Thymus (tissue), 11 donors: ENCODE results near the gene WWTR1. TPM values are rescaled to one million over a fixed set of nuclear protein-coding genes. Genes with fewer than 3 reads are reported as not detected.

ENCODE experiments used
- DNase-seq, 9 donors: peaks; one replicate each; pipeline ENCODE4 v3.0.0-alpha.2; 2013; ENCODE audit warnings: low spot score in 9 of 9, low read depth in 6 of 9, missing footprints in 1 of 9
- H3K27ac ChIP-seq, 2 donors: one replicate each; pipeline ENCODE4 v1.5.1; 2013; ENCODE audit warnings: control low read depth in 1 of 2, low read depth in 1 of 2, low read length in 1 of 2, mild to moderate bottlenecking in 1 of 2, moderate library complexity in 1 of 2
- H3K27me3 ChIP-seq, 2 donors: one replicate each; pipeline ENCODE4 v1.5.1; 2013; ENCODE audit warnings: low read length in 1 of 2; ENCODE audit not compliant: control insufficient read depth in 2 of 2, insufficient read depth in 1 of 2
- H3K36me3 ChIP-seq, 2 donors: one replicate each; pipeline ENCODE4 v1.5.1; 2013; ENCODE audit warnings: low read length in 1 of 2, mild to moderate bottlenecking in 1 of 2, moderate library complexity in 1 of 2; ENCODE audit not compliant: control insufficient read depth in 2 of 2, insufficient read depth in 2 of 2
- H3K4me1 ChIP-seq, 2 donors: one replicate each; pipeline ENCODE4 v1.5.1; 2013; ENCODE audit warnings: low read length in 2 of 2; ENCODE audit not compliant: control insufficient read depth in 2 of 2, insufficient read depth in 2 of 2
- H3K4me3 ChIP-seq, 2 donors: one replicate each; pipeline ENCODE4 v1.5.1; 2013; ENCODE audit warnings: low read length in 2 of 2, control low read depth in 1 of 2, mild to moderate bottlenecking in 1 of 2
- H3K9me3 ChIP-seq, 2 donors: one replicate each; pipeline ENCODE4 v1.5.1; 2013; ENCODE audit warnings: low read length in 1 of 2, mild to moderate bottlenecking in 1 of 2; ENCODE audit not compliant: control insufficient read depth in 2 of 2, insufficient read depth in 1 of 2
- WGBS: extraction: QIAGEN DNeasy Blood & Tissue Kit; methylation state at CpG from one replicate; pipeline ENCODE4 v1.1.7; 2013; 5-methylcytosine and 5-hydroxymethylcytosine counted together
- polyA plus RNA-seq: library from polyadenylated mRNA; stranded (reverse); fragments of 200-250 nt; gene quantifications from one replicate; pipeline ENCODE4 v1.2.3, GENCODE V29; 2013
- total RNA-seq: library from RNA; stranded (reverse); fragments of 120-200 nt; gene quantifications from one replicate; pipeline ENCODE4 v1.2.4, GENCODE V29; 2013
- donor health status: healthy.

The WWTR1 gene
- total and polyA plus RNA-seq, 2 donors = 1.6 to 12.9 TPM

DNA sequence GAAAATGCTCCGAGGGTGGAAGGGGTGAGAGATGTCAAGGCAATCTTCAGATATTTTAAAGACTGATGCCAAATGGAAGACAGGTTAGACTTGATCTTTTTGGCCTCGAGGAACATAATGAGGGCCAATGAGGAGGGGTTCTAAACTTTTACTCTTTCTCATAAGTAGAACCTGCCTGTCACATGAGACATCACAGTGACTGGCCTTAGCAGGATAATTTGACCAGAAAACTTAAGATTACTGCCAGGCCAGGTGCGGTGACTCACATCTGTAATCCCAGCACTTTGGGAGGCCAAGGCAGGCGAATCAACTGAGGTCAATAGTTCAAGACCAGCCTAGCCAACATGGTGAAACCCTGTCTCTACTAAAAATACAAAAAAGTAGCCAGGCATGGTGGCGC, 171.1 kb downstream of the WWTR1 start:
- H3K4me1 ChIP-seq = no peaks in the 10 kb centered on the region
- 95% methylated on average over 5 of the region's 5 CpGs for WGBS
- no peak overlapping the region for H3K4me3 ChIP-seq
- no peaks in the 10 kb centered on the region for H3K36me3 ChIP-seq
- H3K27ac ChIP-seq = no peak overlapping the region
- H3K9me3 ChIP-seq = no peaks in the 10 kb centered on the region
- H3K27me3 ChIP-seq = no peaks in the 10 kb centered on the region
- DNase-seq = no peak

DNA sequence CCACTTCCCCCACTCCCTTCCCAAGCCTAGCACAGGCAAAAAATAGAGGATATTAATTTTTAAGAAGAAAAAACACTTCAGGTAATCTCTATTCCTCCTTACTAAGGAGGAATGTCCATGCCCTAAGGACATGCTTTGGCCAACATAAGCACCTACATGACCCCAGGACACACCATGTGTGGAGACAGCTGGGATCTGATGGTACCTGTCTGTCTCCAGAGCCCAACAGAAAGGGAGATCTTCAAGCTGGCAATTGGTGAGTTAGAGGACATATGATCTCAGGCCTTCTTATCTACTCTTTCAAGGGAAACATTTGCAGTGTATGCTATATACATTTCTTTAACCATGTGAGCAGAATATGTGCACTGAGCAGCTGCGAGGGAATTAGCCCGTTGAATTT, 176.3 kb downstream of the WWTR1 start:
- Histone ChIP-seq H3K4me1 (no peaks in the 10 kb centered on the region), H3K9me3 (no peaks in the 10 kb centered on the region), H3K4me3 (no peak overlapping the region), H3K27me3 (no peaks in the 10 kb centered on the region), H3K36me3 (no peaks in the 10 kb centered on the region), H3K27ac (no peak overlapping the region)
- 98% methylated on average over 2 of the region's 2 CpGs for WGBS
- DNase-seq = no peak

DNA sequence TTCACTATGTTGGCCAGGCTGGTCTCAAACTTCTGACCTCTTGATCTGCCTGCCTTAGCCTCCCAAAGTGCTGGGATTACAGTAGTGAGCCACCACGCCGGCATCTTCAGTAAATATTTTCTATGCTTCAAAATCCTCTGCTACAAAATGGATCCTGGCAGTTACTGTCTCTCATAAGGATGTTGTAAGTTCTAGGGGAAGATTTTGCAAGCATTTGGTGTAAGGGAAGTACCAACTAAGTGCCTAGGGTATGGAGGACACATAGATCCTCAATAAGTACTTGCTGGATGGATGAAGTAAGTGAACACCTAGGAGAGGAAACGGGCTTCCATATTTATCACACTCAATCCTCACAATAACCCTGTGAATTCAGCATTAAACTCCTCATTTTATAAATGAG, 176.8 kb downstream of the WWTR1 start:
- Histone ChIP-seq H3K36me3 (no peaks in the 10 kb centered on the region), H3K4me3 (no peak overlapping the region), H3K27ac (no peak overlapping the region), H3K4me1 (no peaks in the 10 kb centered on the region), H3K9me3 (no peaks in the 10 kb centered on the region), H3K27me3 (no peaks in the 10 kb centered on the region)
- DNase-seq = no peak
- WGBS = 91% methylated on average over 3 of the region's 3 CpGs

DNA sequence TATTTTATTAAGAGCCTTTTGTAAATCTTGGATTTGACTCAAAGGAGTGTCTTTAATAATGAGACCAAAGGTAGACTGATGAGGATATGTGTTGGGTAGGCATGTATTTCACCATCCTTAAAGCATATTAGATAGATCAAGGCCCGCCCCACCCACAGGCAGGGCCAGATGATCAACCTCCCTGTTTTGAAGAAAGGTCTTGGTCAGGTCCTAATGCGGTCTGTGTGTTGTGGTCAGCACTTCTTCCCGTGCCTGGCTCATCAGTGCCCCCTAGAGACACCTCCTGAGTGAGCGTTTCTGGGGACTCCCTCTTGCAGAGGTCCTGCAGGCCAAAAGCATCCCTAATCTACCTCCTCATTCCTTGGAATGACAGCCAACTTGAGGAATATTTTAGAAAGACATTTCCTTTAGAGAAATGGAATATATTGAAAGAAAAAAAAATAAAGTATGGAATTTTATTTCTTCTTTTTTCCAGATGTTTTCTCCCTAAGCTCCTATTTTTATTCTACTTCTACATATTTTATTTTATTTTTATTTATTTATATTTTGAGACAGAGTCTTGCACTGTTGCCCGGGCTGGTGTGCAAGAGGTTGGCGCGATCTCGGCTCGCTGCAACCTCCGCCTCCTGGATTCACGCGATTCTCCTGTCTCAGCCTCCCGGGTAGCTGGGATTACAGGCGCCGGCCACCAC, 177.4 kb downstream of the WWTR1 start:
- WGBS = 78% methylated on average over 15 of the region's 15 CpGs
- peak in 3 of 9 donors; percentile 9 to 33 (median 30) for DNase-seq
- no peak overlapping the region for H3K27ac ChIP-seq
- no peaks in the 10 kb centered on the region for H3K9me3 ChIP-seq
- H3K27me3 ChIP-seq = no peaks in the 10 kb centered on the region
- H3K36me3 ChIP-seq = no peaks in the 10 kb centered on the region
- H3K4me1 ChIP-seq = no peaks in the 10 kb centered on the region
- H3K4me3 ChIP-seq = no peak overlapping the region

DNA sequence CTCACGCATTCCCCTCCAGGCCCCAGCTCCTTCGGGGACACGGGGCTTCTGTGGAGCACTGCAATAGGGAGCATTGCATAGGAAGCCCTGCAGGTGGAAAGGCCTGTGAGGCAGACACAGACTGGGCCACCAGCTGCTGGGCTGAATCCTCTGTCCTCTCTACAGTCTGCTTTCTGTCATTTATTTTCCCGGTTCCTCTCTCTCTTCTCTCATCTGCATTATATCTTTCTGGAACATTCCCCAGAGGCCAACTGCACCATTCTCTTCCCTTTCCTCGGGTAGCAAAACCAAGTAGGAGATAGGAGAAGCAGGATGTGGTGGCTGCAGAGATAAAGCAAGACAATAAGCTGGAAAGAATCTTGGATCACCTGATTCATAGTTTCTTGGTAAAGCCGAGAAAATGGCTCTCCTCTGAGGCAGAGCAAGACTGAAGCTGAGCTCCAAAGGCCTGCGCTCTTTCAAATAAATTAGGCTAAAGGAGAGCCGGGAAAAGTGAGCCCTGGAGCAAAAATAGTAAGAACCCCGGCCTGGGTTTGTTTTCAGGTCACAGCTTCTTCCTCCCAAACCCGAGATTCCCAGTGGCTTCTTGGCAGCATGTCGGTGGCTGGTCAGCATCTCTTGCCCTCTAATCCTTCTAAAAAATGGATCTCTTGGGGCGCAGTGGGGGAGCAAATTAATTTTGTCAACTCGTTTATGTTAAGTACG, 178.1 kb downstream of the WWTR1 start:
- Histone ChIP-seq H3K4me1 (no peaks in the 10 kb centered on the region), H3K4me3 (no peak overlapping the region), H3K36me3 (no peaks in the 10 kb centered on the region), H3K27ac (no peak overlapping the region), H3K9me3 (no peaks in the 10 kb centered on the region), H3K27me3 (no peaks in the 10 kb centered on the region)
- DNase-seq = no peak
- 92% methylated on average over 14 of the region's 14 CpGs for WGBS

DNA sequence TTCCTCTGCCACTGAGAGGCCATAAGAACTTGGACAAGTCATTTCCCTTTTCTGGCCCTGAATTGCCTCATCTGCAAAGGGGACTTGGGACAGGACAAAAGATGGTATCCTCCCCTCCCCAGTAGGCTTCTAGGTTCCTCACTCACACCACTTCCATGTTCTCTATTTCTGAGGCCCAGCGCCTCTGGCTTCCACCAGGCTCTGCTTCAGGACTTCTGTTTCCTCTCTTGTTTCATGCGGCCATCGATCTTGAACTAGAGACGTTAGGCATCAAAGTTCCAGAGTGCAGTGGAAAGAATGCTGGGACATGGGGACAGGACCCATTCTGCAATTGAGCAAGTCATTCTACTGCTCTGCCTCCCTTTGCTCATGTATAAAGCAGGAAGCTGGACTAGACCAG, 181.6 kb downstream of the WWTR1 start:
- H3K27me3 ChIP-seq = no peaks in the 10 kb centered on the region
- no peaks in the 10 kb centered on the region for H3K4me1 ChIP-seq
- DNase-seq = no peak
- no peaks in the 10 kb centered on the region for H3K36me3 ChIP-seq
- H3K4me3 ChIP-seq = no peak overlapping the region
- H3K27ac ChIP-seq = no peak overlapping the region
- no peaks in the 10 kb centered on the region for H3K9me3 ChIP-seq
- 92% methylated on average over 4 of the region's 4 CpGs for WGBS

DNA sequence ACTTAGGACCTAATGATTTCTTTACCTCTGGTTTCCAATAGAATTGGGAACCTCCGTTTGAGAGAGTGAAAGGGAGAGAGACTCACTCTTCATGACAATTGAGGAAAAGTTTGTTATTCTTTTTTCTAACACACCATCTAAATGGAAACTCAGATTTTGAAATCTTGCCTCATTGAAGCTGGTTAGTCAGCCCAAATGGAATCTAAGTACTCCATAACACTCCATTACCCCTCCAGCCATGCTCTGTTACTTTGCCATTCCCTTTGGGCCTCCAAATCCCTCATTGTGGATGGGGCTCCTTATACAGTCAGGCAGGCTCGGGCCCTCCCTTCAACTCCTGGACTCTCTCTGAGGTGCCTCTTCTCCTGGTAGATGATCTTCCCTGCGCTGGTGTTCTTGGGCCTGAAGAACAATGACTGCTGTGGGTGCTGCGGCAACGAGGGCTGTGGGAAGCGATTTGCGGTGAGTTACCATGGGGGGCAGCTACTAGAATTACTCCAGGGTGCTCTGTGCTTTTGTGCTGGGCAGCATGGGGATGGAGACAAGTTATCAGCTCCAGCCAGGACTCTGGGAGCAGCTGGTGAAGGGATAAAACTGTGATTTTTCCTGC, 182.3 kb downstream of the WWTR1 start:
- no peak overlapping the region for H3K27ac ChIP-seq
- 98% methylated on average over 7 of the region's 7 CpGs for WGBS
- no peak for DNase-seq
- no peak overlapping the region for H3K4me3 ChIP-seq
- H3K36me3 ChIP-seq = no peaks in the 10 kb centered on the region
- no peaks in the 10 kb centered on the region for H3K9me3 ChIP-seq
- no peaks in the 10 kb centered on the region for H3K4me1 ChIP-seq
- no peaks in the 10 kb centered on the region for H3K27me3 ChIP-seq

DNA sequence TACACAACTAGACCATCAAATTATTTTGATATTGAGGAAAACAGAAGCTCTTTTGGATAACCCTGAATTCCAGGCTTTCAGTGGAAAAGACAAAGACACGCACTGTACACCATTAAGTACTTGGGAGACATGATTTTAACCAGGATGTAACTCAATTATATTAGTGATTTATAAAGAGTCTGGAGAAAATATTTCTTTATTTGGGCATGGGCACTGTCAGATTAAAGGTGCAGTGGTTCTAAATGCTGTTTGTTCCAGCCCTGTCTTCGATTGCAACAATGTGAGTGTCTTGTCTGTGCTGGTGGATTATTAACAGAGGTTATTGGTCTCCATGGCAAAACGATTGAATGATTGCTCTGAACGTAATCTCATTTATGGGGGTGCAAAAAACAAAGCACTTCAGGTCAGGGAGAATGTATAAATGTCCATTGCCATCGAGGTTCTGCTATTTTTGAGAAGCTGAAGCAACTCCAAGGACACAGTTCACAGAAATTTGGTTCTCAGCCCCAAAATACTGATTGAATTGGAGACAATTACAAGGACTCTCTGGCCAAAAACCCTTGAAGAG, 183.5 kb downstream of the WWTR1 start, which contains the start of gene TM4SF4:
Gene TM4SF4, plus strand, starts transcription at position 448 of the 568 bp plus-strand sequence. CDS start 181 bp downstream, outside the sequence.
- H3K4me3 ChIP-seq = no peak within 1 kb of the TSS
- H3K27me3 ChIP-seq = no peaks in the 10 kb centered on the region
- no peaks in the 10 kb centered on the region for H3K4me1 ChIP-seq
- H3K36me3 ChIP-seq = no peaks in the 10 kb centered on the region
- 91% methylated on average over 5 of the region's 5 CpGs for WGBS
- no peaks in the 10 kb centered on the region for H3K9me3 ChIP-seq
- no peak within 1 kb of the TSS for H3K27ac ChIP-seq
- no peak for DNase-seq
